ENCODE results near the gene CUL4A.
"Not testable (repeated sequence)": the region's sequence is repeated elsewhere in the genome, so short reads cannot be mapped to it uniquely, and the experiment has no call there.

CUL4A gene

GRCh38 chr13:113209336-113209758 lies at the start of gene CUL4A:
CUL4A (plus strand) TSS chr13:113209613; CDS start chr13:113209628, 15 bp downstream.
- peak; percentile 78 for DNase-seq

- DNase-seq, result no peak
These were observed 49.7 kb upstream of the CUL4A start for GRCh38 chr13:113159701-113160100.

- no peak for DNase-seq
These were observed 48.4 kb upstream of the CUL4A start for GRCh38 chr13:113160983-113161382.

GRCh38 chr13:113161433-113161832 lies 48.0 kb upstream of the CUL4A start:
- DNase-seq, result no peak

DNA sequence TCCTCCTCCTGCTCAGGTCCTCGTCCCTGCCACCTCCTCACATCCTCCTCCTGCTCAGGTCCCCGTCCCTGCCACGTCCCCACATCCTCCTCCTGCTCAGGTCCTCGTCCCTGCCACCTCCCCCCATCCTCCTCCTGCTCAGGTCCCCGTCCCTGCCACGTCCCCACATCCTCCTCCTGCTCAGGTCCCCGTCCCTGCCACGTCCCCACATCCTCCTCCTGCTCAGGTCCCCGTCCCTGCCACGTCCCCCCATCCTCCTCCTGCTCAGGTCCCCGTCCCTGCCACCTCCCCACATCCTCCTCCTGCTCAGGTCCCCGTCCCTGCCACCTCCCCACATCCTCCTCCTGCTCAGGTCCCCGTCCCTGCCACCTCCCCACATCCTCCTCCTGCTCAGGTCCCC lies 47.4 kb upstream of the CUL4A start:
- DNase-seq, result not testable (repeated sequence)

GRCh38 chr13:113162783-113163685 lies 46.4 kb upstream of the CUL4A start:
- peak; percentile 35 for DNase-seq

DNA sequence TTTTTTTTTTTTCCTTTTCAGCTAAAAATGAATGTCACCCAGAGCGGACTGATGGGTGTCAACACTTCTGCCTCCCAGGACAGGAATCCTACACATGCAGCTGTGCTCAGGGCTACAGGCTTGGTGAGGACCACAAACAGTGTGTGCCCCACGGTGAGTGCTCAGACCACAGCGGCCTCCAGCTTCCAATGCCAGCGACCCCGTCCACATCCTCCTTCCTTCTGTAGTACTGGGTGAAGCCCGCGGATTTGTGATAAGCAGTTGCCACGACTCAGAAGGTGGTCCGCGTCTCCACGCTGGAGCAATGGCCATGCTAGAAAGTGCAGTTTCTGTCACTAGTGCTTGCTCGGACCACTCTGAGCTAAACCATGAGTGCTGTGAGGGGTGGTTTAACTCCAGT lies 44.9 kb upstream of the CUL4A start:
- DNase-seq, result no peak

- no peak for DNase-seq
These were observed 43.1 kb upstream of the CUL4A start for GRCh38 chr13:113166266-113166665.

DNA sequence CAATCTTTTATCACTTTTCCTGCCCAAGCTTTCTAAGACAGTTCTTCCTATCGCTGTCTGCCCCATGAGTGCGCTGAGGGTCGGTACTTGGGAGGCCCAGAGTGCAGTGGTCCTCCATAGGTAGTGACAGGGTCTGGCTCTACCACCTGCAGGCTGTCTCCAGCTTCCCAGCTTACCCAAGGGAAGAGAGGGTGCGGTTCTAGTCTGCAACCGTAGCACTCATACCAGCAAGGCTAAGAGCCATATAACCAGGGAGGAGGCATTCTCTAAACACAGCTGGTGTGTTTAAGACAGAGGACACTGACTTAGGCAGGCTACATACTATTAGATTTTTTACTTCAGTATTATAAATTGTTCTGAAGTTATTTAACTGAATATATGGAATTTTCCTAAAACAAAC lies 42.7 kb upstream of the CUL4A start:
- DNase-seq, result no peak

- no peak for DNase-seq
These were observed 42.3 kb upstream of the CUL4A start for GRCh38 chr13:113167155-113167554.

GRCh38 chr13:113167575-113167974 lies 41.8 kb upstream of the CUL4A start:
- no peak for DNase-seq

DNA sequence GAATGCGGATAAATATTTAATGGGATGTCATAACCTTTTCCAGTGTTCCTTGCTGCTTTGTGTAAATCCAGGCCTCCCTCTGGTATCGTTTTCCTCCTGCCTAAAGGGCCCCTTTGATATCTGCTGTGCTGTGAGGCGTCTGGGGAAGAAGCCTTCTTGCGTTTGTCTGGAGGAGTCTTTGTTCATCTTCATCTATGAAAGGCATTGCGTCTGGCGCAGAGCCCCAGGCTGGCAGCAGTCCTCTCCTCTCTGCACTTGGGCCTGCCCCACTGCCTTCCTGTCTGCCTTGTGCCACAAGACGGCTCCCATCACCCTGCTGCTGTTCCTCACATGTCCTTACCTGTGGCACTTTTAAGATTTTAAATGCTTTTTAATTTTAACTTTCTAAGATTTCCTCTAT lies 41.2 kb upstream of the CUL4A start:
- DNase-seq, result no peak

DNA sequence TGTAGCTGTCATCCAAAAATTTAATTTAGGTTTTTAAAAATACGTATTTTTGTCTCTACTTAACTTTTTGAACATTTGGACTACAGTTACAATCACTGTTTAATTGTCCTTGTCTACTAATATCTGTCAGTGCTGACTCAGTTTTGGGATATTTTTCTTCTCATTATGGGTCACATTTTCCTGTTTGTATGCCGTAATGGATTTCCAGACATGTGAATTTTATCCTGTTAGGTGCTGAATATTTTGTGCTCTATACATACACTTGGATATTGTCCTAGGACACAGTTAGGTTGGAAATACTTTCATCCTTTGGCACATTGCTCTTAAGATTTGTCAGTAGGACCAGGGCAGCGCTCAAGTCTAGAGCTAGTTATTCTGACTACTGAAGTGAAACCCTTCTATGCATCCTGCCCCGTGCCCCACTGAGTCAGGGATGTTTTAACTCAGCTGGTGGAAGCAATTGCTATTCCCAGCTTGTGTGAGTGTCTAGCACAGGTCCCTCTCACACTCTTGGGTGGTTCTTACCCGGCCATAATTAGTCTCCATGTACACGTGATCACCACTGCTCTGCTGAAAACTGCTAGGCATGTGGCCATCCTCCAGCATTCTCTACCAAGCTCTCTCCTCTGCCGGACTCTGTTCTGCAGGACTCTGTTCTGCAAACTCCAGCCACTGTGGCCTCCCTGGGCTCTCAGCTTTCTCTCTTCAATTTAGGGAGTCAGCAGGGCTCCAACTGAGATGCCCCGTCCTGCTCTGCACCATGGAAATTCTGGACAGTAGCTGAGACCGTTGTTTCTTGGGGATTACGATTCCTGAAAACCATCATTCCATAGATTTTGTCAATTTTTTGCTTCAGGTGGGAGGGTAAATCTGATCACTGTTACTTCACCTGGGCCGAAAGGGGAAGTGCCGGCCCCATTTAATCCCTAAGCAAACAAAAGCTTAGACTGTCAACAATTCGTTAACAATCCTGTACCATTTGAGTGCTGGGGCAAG lies 39.8 kb upstream of the CUL4A start:
- no peak for DNase-seq

DNA sequence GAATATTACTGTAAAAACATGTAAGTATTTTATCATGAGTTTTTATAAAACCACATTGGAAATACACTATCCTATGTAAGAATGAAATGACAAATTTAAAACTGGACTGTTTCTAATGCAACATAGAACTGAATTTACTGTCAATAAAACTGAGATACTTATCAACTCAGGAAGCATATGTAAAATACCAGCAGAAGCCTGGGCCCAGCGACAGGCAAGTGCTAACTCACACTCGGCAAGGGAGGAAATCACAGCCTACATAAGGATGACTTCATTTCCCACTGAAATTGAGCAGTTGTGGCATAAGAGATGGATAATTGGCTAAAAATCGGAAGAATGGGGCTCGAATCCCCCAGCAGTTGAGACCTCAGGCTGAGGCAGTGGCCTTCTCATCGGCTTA lies 38.9 kb upstream of the CUL4A start:
- no peak for DNase-seq

DNA sequence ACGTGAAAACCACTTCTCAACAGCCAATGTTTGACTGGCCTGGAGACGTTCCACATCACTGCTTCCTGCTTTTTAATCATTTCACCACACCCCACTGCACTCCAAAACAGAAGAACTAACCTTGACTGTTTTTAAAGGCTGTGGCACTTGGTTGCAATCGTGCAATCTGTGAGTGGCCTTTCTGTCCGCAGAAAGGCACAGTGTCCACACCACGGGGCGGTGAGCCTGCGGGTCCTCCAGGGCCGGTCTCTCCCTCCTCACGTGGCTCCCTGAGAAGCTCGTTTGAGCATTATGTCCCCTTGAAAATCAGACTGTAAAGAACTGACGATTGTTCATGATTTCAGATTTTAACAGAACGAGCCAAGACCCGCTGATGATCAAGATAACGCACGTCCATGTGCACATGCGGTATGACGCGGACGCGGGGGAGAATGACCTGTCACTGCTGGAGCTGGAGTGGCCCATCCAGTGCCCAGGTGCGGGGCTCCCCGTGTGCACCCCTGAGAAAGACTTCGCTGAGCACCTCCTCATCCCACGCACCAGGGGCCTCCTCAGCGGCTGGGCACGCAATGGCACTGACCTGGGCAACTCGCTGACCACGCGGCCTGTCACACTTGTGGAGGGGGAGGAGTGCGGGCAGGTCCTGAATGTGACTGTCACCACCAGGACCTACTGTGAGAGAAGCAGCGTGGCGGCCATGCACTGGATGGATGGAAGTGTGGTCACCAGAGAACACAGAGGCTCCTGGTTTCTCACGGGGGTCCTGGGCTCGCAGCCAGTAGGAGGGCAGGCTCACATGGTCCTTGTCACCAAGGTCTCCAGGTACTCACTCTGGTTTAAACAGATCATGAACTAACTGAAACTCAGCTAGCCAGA lies 37.9 kb upstream of the CUL4A start:
- DNase-seq, result no peak

GRCh38 chr13:113172419-113172926 lies 36.9 kb upstream of the CUL4A start:
- DNase-seq, result no peak

GRCh38 chr13:113176280-113176679 lies 33.1 kb upstream of the CUL4A start:
- DNase-seq, result peak; percentile 81

DNA sequence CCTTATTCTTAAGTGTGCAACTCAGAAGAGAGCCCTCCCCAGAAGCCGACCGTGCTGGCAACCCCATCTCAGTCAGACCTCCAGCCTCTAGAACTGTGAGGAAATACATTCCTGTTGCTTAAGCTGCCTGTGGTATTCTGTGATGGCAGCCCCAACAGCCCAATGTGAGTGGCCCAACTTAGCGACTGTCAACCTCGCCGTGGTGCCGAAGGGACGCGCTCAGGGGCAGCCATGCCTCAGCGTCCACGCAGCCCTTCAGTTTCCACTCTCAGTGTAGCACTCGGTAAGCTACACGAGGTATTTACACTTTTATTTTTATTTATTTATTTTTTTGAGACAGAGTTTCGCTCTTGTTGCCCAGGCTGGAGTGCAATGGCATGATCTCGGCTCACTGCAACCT lies 32.6 kb upstream of the CUL4A start:
- DNase-seq, result no peak

DNA sequence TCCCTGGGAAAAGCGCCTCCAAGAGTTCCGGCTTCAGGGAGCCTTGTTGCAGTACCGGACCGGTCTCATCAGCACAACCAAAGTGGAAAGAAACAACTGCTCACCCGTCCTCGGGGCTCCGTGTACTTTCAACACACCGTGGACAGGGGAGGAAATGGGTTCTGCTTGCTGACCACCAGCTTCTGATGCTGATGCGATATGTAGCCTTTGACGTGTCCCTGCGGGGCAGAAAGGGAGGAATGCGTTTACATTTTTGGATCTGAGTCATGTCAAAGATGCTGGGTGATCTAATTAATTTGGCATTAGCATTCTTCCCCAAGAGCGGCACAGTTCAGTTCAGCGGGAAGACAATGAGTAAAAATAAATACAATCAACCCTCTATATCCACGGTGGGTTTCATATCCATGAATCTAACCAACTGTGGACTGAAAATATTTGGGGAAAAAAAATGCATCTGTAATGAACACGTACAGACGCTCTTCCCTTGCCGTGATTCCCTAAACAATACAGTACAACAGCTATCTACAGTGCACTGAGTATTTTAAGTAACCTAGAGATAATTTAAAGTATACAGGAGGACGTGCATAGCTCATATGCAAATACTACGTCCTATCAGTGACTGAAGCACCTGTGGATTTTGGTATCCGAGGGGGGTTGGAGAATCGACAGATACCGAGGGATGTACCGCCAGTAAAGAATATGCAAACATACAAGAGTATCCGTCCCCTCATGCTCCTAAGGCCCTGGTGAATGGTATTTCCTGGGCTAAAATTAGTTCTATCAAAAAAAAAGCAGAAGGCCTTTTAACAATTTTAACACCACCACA lies 31.1 kb upstream of the CUL4A start:
- no peak for DNase-seq

- DNase-seq, result no peak
These were observed 30.6 kb upstream of the CUL4A start for GRCh38 chr13:113178896-113179167.

DNA sequence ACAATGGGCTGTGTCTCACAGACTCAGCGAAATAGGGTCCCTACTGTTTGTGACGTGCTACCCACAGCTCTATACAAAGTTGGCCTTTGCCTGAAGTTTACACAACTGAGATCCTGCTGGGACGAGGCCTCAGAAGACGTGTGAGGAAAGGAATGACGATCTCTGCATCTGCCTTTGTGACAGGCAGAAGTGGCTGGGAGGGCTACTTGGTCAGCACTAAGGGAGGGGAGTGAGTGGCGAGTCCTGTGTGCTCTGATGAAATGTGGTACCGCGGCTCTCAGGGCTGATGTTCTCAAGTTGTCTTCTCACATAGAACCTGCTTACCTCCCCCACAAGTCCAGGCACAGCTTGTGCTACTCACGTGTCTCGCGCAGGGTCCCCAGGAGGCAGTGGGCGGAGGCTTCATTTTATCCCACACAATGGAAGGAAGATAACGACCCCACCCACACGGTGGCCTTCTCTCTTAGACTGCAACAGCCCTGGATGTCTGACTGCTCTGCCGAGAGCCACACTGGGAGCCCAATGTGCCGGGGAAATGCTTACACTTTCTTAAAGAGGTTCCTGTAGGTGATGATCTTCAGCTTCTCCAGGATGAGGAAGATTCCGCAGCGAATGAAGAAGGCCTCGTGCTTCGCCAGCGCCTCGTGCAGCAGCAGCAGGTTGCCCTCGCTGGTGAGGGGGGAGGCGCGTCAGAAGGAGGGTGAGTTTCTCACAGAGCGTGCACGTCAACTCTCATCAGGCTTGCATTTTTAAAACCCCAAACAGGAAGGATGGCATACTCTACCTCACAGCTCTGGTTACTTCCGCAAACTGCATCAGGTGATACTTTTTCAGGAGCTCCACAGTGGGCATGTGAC lies 29.8 kb upstream of the CUL4A start:
- DNase-seq, result peak; percentile 36

Measured in CD4-positive, alpha-beta T cell treated with Interleukin-10 for 1 hour (primary cell).